Prostate gland (tissue), 2 donors: ENCODE results near the gene ENTPD8.

Source experiments
- POLR2A ChIP-seq: fragments of 450-650 bp; IDR thresholded peaks from one replicate; pipeline ENCODE4 v1.6.1; 2016; ENCODE audit warnings: antibody characterized with exemption, mild to moderate bottlenecking
- POLR2AphosphoS5 ChIP-seq: sonication (generic); formaldehyde crosslinking; IDR thresholded peaks from one replicate; pipeline ENCODE4 v1.6.1; 2017; ENCODE audit warnings: antibody characterized with exemption
- TF ChIP-seq, protein P1 (sequence below), 4 experiments: fragments of 200-600 bp in 2 of 4; fragments of 450-650 bp in 2 of 4; sonication (generic) in 2 of 4; IDR thresholded peaks; 1 replicate in 3 of 4; 2 replicates in 1 of 4; pipeline ENCODE4 v1.5.1; 2016 to 2019; ENCODE audit warnings: antibody characterized with exemption in 4 of 4, mild to moderate bottlenecking in 2 of 4, moderate library complexity in 2 of 4

DNA sequence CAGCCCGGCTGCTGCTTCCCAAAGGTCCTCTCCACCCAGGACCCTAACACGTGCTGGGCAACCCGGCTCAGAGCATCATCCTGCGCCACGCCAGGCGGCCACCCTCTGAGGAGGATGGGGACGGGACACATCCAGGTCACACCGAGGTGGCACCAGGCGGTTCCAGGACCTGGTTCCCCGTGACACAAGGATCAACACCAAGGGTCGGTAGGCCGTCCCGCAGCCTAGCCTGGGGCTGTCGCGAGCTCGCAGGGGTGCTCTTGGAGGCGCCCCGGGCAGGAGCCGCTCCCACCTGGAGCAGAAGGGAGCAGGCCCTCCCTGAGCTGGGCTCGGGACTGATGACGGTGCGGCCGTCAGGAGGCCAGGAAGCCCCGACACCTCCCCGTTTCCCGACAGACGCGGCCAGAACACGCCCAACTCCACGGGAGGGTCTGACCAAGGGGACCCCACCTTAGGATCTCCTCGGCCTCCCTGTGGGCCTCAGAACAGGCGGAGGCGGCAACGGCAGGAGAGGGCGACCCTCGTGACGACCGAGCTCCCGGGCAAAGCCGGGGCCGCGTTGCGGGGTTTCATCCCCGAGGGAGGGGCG, 24.5 kb downstream of the ENTPD8 start:
- TF ChIP-seq, protein P1, sequence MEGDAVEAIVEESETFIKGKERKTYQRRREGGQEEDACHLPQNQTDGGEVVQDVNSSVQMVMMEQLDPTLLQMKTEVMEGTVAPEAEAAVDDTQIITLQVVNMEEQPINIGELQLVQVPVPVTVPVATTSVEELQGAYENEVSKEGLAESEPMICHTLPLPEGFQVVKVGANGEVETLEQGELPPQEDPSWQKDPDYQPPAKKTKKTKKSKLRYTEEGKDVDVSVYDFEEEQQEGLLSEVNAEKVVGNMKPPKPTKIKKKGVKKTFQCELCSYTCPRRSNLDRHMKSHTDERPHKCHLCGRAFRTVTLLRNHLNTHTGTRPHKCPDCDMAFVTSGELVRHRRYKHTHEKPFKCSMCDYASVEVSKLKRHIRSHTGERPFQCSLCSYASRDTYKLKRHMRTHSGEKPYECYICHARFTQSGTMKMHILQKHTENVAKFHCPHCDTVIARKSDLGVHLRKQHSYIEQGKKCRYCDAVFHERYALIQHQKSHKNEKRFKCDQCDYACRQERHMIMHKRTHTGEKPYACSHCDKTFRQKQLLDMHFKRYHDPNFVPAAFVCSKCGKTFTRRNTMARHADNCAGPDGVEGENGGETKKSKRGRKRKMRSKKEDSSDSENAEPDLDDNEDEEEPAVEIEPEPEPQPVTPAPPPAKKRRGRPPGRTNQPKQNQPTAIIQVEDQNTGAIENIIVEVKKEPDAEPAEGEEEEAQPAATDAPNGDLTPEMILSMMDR (IDR thresholded peaks at IDR 0.05), result no peak
- TF ChIP-seq POLR2AphosphoS5 (no peak), POLR2A (no peak)
